ENCODE measurements around the gene UBALD1.

Gene UBALD1

GRCh38 chr16:4614571-4615383, at the start of gene UBALD1:
UBALD1 (minus strand) TSS chr16:4614888; CDS start chr16:4614797, 91 bp downstream.
- peak; percentile 84 for DNase-seq

- DNase-seq: no peak
Measured at GRCh38 chr16:4663777-4664465, 49.2 kb upstream of the UBALD1 start.

GRCh38 chr16:4663465-4663776, 48.7 kb upstream of the UBALD1 start:
- peak; percentile 25 for DNase-seq

- DNase-seq: peak; percentile 46
Measured at GRCh38 chr16:4661661-4662060, 47.0 kb upstream of the UBALD1 start.

- no peak for DNase-seq
Measured at GRCh38 chr16:4660454-4661007, 45.8 kb upstream of the UBALD1 start.

- DNase-seq: no peak
Measured at GRCh38 chr16:4659363-4660353, 45.0 kb upstream of the UBALD1 start.

- no peak for DNase-seq
Measured at GRCh38 chr16:4656695-4657686, 42.3 kb upstream of the UBALD1 start.

- DNase-seq: no peak
Measured at GRCh38 chr16:4656221-4656620, 41.5 kb upstream of the UBALD1 start.

- DNase-seq: no peak
Measured at GRCh38 chr16:4655801-4656200, 41.1 kb upstream of the UBALD1 start.

- no peak for DNase-seq
Measured at GRCh38 chr16:4654964-4655590, 40.4 kb upstream of the UBALD1 start.

- DNase-seq: no peak
Measured at GRCh38 chr16:4654011-4654963, 39.6 kb upstream of the UBALD1 start.

GRCh38 chr16:4652561-4652960, 37.9 kb upstream of the UBALD1 start:
- no peak for DNase-seq

GRCh38 chr16:4651827-4652226, 37.1 kb upstream of the UBALD1 start:
- DNase-seq: no peak

- DNase-seq: peak; percentile 35
Measured at GRCh38 chr16:4650443-4651074, 35.9 kb upstream of the UBALD1 start.

GRCh38 chr16:4649744-4650442, 35.2 kb upstream of the UBALD1 start:
- DNase-seq: no peak

GRCh38 chr16:4648917-4649316, 34.2 kb upstream of the UBALD1 start:
- no peak for DNase-seq

GRCh38 chr16:4647644-4647980, 32.9 kb upstream of the UBALD1 start:
- no peak for DNase-seq

GRCh38 chr16:4646773-4647643, 32.3 kb upstream of the UBALD1 start:
- DNase-seq: no peak
